Fibroblast of the conjunctiva (primary cell): Measurements from ENCODE around the gene NKD2.

Experiments
- DNase-seq: peaks from one replicate; pipeline ENCODE4 v3.0.0-alpha.2; 2010; ENCODE audit warnings: low read depth

The NKD2 gene

GRCh38 chr5:1029945-1030625, 21.5 kb downstream of the NKD2 start:
- DNase-seq = no peak

- no peak for DNase-seq
Measured at GRCh38 chr5:1030801-1031271, 22.2 kb downstream of the NKD2 start.

- no peak for DNase-seq
Measured at GRCh38 chr5:1031306-1031959, 22.8 kb downstream of the NKD2 start.

- DNase-seq = no peak
Measured at GRCh38 chr5:1032011-1032410, 23.4 kb downstream of the NKD2 start.

- no peak for DNase-seq
Measured at GRCh38 chr5:1032551-1033027, 24.0 kb downstream of the NKD2 start.

- DNase-seq = no peak
Measured at GRCh38 chr5:1033178-1033577, 24.6 kb downstream of the NKD2 start.

- no peak for DNase-seq
Measured at GRCh38 chr5:1033606-1034420, 25.2 kb downstream of the NKD2 start.

- DNase-seq = no peak
Measured at GRCh38 chr5:1034421-1034905, 25.9 kb downstream of the NKD2 start.

- DNase-seq = no peak
Measured at GRCh38 chr5:1034986-1035385, 26.4 kb downstream of the NKD2 start.

GRCh38 chr5:1035421-1036405, 27.1 kb downstream of the NKD2 start:
- DNase-seq = no peak

GRCh38 chr5:1036504-1037122, 28.0 kb downstream of the NKD2 start:
- no peak for DNase-seq

GRCh38 chr5:1037123-1037670, 28.6 kb downstream of the NKD2 start:
- DNase-seq = no peak

- no peak for DNase-seq
Measured at GRCh38 chr5:1037671-1038416, 29.2 kb downstream of the NKD2 start.

GRCh38 chr5:1038417-1039209, 30.0 kb downstream of the NKD2 start:
- no peak for DNase-seq

GRCh38 chr5:1039210-1039548, 30.6 kb downstream of the NKD2 start:
- no peak for DNase-seq

GRCh38 chr5:1039706-1040260, 31.2 kb downstream of the NKD2 start:
- DNase-seq = no peak

- no peak for DNase-seq
Measured at GRCh38 chr5:1040571-1040970, 32.0 kb downstream of the NKD2 start.

GRCh38 chr5:1041225-1042143, 32.9 kb downstream of the NKD2 start:
- no peak for DNase-seq
